Tibial artery (tissue), 4 donors: ENCODE measurements around the gene POLR2C.

ENCODE experiments used
- DNase-seq, 2 donors: peaks; one replicate each; pipeline ENCODE4 v3.0.0-alpha.2; 2019
- H3K27ac ChIP-seq, 2 donors: fragments of 200-600 bp; sonication (generic) in 1 of 2; 1 replicate in 1 of 2; 2 replicates in 1 of 2; pipeline ENCODE4 v1.5.1; 2018 to 2019; ENCODE audit warnings: mild to moderate bottlenecking in 1 of 2
- H3K27me3 ChIP-seq, 2 donors: fragments of 200-600 bp; sonication (generic) in 1 of 2; one replicate each; pipeline versions ENCODE4 v1.5.1 to v1.6.0; 2016 to 2019
- H3K36me3 ChIP-seq, 3 donors: fragments of 200-600 bp; sonication (generic) in 2 of 3; one replicate each; pipeline ENCODE4 v1.5.1; 2016 to 2019; ENCODE audit warnings: mild to moderate bottlenecking in 2 of 3
- H3K4me1 ChIP-seq, 4 donors: fragments of 200-600 bp; sonication (generic) in 2 of 4; 1 replicate in 3 of 4; 2 replicates in 1 of 4; pipeline ENCODE4 v1.5.1; 2016 to 2019
- H3K4me3 ChIP-seq, 2 donors: fragments of 200-600 bp; sonication (generic) in 1 of 2; 1 replicate in 1 of 2; 2 replicates in 1 of 2; pipeline ENCODE4 v1.5.1; 2018 to 2019; ENCODE audit warnings: mild to moderate bottlenecking in 2 of 2
- H3K9me3 ChIP-seq, 3 donors: fragments of 200-600 bp; sonication (generic) in 1 of 3; one replicate each; pipeline ENCODE4 v1.5.1; 2016 to 2019
- intact Hi-C: fragments of 100-400 bp; cut with DNase I; formaldehyde crosslinking; loops from one replicate; pipeline ENCODE4 v1.15.0; 2023; ENCODE audit warnings: low total_unique reads
- TF ChIP-seq, protein P1 (sequence below), 2 experiments: fragments of 200-600 bp in 1 of 2; fragments of 450-650 bp in 1 of 2; IDR thresholded peaks; one replicate each; pipeline ENCODE4 v1.5.1; 2017 to 2019; ENCODE audit warnings: antibody characterized with exemption in 2 of 2, mild to moderate bottlenecking in 1 of 2, moderate library complexity in 1 of 2

The POLR2C gene

DNA sequence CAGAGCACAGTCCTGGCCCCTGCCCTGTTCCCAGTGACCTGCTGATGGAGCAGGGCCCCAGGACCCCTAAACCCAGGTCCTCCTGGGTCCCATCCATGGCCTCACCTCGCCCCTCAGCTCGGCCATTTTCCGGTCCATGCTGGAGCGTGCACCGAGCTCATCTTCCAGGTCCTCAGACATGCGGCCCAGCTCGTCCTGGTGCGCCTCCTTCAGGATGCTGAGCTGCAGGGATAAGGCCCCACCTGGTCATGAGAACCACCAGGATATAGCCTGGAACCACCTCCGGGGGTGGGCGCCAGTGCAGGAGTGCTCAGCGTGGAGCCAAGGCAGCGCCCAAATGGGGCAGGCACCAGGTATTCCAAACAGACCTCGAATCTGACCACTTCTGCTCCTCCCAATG lies 56.0 kb downstream of the POLR2C start:
- Histone ChIP-seq H3K4me3 (no peak overlapping the region), H3K4me1 (peaks cover 0 to 16% (median 3%) of the 10 kb centered on the region in 4 donors), H3K9me3 (no peaks in the 10 kb centered on the region), H3K27ac (no peak overlapping the region), H3K36me3 (peaks cover 31 to 74% (median 45%) of the 10 kb centered on the region in 3 donors), H3K27me3 (no peaks in the 10 kb centered on the region)
- intact Hi-C loops: no loop called here
- DNase-seq: no peak
- TF ChIP-seq, protein P1, sequence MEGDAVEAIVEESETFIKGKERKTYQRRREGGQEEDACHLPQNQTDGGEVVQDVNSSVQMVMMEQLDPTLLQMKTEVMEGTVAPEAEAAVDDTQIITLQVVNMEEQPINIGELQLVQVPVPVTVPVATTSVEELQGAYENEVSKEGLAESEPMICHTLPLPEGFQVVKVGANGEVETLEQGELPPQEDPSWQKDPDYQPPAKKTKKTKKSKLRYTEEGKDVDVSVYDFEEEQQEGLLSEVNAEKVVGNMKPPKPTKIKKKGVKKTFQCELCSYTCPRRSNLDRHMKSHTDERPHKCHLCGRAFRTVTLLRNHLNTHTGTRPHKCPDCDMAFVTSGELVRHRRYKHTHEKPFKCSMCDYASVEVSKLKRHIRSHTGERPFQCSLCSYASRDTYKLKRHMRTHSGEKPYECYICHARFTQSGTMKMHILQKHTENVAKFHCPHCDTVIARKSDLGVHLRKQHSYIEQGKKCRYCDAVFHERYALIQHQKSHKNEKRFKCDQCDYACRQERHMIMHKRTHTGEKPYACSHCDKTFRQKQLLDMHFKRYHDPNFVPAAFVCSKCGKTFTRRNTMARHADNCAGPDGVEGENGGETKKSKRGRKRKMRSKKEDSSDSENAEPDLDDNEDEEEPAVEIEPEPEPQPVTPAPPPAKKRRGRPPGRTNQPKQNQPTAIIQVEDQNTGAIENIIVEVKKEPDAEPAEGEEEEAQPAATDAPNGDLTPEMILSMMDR (IDR thresholded peaks at IDR 0.05): no peak

DNA sequence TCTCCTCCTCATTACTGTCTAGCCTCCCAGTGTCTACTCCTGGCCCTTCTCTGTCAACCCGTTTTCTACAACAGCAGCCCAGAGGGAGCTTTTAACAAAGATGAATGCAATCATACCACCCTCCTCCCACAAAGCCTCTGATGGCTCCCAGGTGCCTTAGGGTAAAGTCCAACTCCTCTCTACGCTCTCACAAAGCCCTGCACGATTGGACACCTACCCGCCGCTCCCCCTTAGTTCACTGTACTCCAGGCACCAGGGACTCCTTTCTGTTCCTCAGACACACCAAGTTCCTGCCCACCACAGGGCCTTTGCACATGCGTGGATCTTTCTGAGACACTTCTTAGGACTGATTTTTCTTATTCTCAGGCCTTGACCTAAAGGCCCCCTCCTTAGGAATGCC lies 56.4 kb downstream of the POLR2C start:
- Histone ChIP-seq H3K27ac (no peak overlapping the region), H3K4me1 (peaks cover 0 to 16% (median 3%) of the 10 kb centered on the region in 4 donors), H3K4me3 (no peak overlapping the region), H3K36me3 (peaks cover 27 to 70% (median 41%) of the 10 kb centered on the region in 3 donors), H3K9me3 (no peaks in the 10 kb centered on the region), H3K27me3 (no peaks in the 10 kb centered on the region)
- intact Hi-C loops: no loop called here
- no peak for DNase-seq
- TF ChIP-seq, protein P1 (IDR thresholded peaks at IDR 0.05): no peak

DNA sequence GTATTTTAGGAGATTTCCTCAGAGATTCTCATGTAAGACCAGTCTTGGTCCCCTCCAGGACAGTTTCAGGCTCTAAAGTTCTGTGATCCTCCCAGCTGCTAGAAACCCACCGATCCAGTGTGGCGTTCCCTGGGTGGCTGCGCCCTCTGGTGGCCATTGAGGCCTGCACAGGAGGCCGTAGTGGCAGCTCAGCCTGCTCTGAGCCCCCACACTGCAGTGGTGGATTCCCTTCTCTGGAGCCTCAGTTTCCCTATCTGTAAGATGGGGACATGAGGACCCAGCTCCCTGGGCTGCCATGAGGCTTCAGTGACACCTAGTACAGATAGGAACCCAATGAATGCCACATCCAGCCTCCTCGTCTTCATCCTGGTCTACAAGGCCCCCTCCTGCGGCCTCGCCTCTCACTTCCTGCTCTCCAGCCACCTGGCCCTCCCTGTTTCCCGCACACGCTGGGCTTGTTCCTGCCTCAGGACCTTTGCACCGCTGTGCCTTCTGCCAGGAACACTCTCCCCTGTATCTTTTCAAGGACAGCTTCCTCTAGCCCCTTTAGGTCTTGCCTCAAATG lies 57.4 kb downstream of the POLR2C start:
- TF ChIP-seq, protein P1 (IDR thresholded peaks at IDR 0.05): peak; percentile 89 to 96
- DNase-seq: peak; percentile 67 to 85
- H3K27ac ChIP-seq: no peak overlapping the region
- no peak overlapping the region for H3K4me3 ChIP-seq
- H3K4me1 ChIP-seq: peaks cover 0 to 16% (median 3%) of the 10 kb centered on the region in 4 donors
- H3K27me3 ChIP-seq: no peaks in the 10 kb centered on the region
- H3K36me3 ChIP-seq: peaks cover 20 to 60% (median 32%) of the 10 kb centered on the region in 3 donors
- intact Hi-C loops: no loop called here
- no peaks in the 10 kb centered on the region for H3K9me3 ChIP-seq
